Measurements from ENCODE around the gene UNK. TPM values are rescaled to one million over a fixed set of nuclear protein-coding genes. Genes with fewer than 3 reads are reported as not detected.

UNK gene
- total and polyA plus RNA-seq, 4 donors: 15.5 to 72.4 (median 25.7) TPM

DNA sequence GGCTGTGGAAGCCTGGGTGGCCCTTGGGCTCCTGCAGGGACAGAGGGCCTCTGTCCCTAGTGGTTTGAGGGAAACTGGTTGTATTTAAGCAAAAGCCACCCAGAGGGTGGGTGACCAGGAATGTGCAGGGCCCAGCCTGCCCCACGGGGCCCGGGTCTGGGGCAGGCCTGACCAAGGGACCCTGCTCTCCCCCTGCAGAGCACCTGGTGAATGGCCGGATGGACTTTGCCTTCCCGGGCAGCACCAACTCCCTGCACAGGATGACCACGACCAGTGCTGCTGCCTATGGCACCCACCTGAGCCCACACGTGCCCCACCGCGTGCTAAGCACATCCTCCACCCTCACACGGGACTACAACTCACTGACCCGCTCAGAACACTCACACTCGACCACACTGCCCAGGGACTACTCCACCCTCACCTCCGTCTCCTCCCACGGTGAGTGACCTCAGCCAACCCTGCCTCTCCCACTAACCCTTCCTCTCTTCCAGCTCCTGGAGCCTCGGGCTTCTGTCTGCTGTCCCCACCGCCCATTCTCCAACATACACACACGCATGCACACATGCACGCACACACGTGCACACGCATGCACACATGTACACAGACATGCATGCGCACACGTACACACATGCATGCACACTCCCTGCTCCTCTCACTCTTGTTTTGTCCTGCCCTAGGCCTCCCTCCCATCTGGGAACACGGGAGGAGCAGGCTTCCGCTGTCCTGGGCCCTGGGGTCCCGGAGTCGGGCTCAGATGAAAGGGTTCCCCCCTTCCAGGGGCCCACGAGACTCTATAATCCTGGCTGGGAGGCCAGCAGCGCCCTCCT, 30.0 kb upstream of the UNK start:
- DNase-seq (no peak), ATAC-seq (ENCODE audit: insufficient read depth, low FRiP score) (no peak)
- Histone ChIP-seq H3K27me3 (ENCODE audit: control insufficient read depth in 3 of 3, insufficient read depth in 3 of 3, low read length in 2 of 3) (no peaks in the 10 kb centered on the region), H3K9me3 (ENCODE audit: control insufficient read depth in 4 of 4, insufficient read depth in 3 of 4, low read length in 3 of 4) (peaks cover 0 to under 1% (median 0%) of the 10 kb centered on the region in 4 donors), H3K9ac (ENCODE audit: insufficient read depth in 1 of 2, low read length in 2 of 2) (no peak overlapping the region), H3K4me1 (ENCODE audit: control insufficient read depth in 5 of 5, insufficient read depth in 5 of 5, low read length in 5 of 5) (peaks cover 0 to 17% (median 2%) of the 10 kb centered on the region in 5 donors), H3K27ac (ENCODE audit: low read depth in 1 of 2, low read length in 1 of 2) (no peak overlapping the region), H3K4me3 (no peak overlapping the region), H3K36me3 (ENCODE audit: control insufficient read depth in 4 of 4, insufficient read depth in 4 of 4, low read length in 4 of 4) (peaks cover 0 to 22% (median 0%) of the 10 kb centered on the region in 4 donors)
- TF ChIP-seq, protein P1, sequence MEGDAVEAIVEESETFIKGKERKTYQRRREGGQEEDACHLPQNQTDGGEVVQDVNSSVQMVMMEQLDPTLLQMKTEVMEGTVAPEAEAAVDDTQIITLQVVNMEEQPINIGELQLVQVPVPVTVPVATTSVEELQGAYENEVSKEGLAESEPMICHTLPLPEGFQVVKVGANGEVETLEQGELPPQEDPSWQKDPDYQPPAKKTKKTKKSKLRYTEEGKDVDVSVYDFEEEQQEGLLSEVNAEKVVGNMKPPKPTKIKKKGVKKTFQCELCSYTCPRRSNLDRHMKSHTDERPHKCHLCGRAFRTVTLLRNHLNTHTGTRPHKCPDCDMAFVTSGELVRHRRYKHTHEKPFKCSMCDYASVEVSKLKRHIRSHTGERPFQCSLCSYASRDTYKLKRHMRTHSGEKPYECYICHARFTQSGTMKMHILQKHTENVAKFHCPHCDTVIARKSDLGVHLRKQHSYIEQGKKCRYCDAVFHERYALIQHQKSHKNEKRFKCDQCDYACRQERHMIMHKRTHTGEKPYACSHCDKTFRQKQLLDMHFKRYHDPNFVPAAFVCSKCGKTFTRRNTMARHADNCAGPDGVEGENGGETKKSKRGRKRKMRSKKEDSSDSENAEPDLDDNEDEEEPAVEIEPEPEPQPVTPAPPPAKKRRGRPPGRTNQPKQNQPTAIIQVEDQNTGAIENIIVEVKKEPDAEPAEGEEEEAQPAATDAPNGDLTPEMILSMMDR (IDR thresholded peaks at IDR 0.05; ENCODE audit: control extremely low read depth, extremely low read depth): no peak
- 82 to 88% methylated on average over 27 of the region's 27 CpGs for WGBS, 2 donors

DNA sequence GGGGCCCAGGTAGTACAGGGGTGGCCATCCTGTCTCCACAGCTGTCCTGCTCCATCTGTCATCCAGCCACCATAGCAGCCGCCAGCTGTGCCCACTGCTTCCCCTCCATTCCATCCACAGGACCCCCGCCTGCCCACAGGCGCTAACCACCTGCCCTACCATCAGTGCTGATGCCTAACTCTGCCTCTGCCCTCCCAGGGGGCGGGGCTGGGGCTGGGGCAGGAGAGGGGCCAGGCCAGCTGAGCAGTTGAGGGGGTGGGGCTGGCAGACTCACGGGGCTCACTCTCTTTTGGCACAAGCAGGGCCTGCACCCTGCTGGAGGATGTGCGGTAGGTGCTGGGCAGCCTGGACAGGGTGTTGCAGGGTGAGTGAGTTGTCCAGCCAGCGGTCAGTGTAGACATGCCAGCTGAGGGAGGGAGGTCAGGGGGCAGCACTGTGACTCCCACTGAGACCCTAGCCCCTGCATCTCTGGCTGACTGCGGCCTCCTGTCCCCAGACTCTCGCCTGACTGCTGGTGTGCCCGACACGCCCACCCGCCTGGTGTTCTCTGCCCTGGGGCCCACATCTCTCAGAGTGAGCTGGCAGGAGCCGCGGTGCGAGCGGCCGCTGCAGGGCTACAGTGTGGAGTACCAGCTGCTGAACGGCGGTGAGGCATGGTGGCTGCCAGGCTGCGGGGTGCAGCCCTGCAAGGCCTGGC, 29.3 kb upstream of the UNK start:
- Histone ChIP-seq H3K4me1 (ENCODE audit: control insufficient read depth in 5 of 5, insufficient read depth in 5 of 5, low read length in 5 of 5) (peaks cover 0 to 14% (median 2%) of the 10 kb centered on the region in 5 donors), H3K27me3 (ENCODE audit: control insufficient read depth in 3 of 3, insufficient read depth in 3 of 3, low read length in 2 of 3) (no peaks in the 10 kb centered on the region), H3K9me3 (ENCODE audit: control insufficient read depth in 4 of 4, insufficient read depth in 3 of 4, low read length in 3 of 4) (peaks cover 0 to 2% (median 0%) of the 10 kb centered on the region in 4 donors), H3K4me3 (no peak overlapping the region), H3K27ac (ENCODE audit: low read depth in 1 of 2, low read length in 1 of 2) (no peak overlapping the region), H3K36me3 (ENCODE audit: control insufficient read depth in 4 of 4, insufficient read depth in 4 of 4, low read length in 4 of 4) (peaks cover 0 to 22% (median 0%) of the 10 kb centered on the region in 4 donors), H3K9ac (ENCODE audit: insufficient read depth in 1 of 2, low read length in 2 of 2) (no peak overlapping the region)
- DNase-seq: no peak
- ATAC-seq (ENCODE audit: insufficient read depth, low FRiP score): no peak
- 81 to 86% methylated on average over 20 of the region's 20 CpGs for WGBS, 2 donors
- TF ChIP-seq, protein P1 (IDR thresholded peaks at IDR 0.05; ENCODE audit: control extremely low read depth, extremely low read depth): no peak

DNA sequence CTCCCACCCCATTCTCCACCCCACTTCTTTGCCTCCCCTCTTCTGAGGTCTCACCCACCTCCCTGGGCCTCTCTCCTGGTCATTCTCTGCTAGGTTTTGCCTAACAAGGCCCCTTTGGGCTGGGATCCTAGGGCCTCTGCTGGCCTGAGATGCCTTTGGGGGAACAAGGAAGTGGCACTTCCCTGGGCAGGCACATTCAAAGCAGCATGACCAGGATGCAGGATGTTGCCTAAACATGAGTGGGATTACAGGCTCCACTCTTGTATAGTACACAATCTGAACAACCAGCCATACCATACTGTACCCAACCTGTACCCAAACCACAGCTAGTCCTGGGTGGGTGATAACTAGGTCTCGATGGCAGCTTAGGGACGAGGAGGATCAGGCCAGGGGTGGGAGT, 28.6 kb upstream of the UNK start:
- H3K36me3 ChIP-seq (ENCODE audit: control insufficient read depth in 4 of 4, insufficient read depth in 4 of 4, low read length in 4 of 4): peaks cover 0 to 22% (median 0%) of the 10 kb centered on the region in 4 donors
- WGBS, 2 donors: 90 to 96% methylated on average over 2 of the region's 2 CpGs
- H3K9ac ChIP-seq (ENCODE audit: insufficient read depth in 1 of 2, low read length in 2 of 2): no peak overlapping the region
- no peaks in the 10 kb centered on the region for H3K27me3 ChIP-seq (ENCODE audit: control insufficient read depth in 3 of 3, insufficient read depth in 3 of 3, low read length in 2 of 3)
- H3K4me3 ChIP-seq: no peak overlapping the region
- H3K4me1 ChIP-seq (ENCODE audit: control insufficient read depth in 5 of 5, insufficient read depth in 5 of 5, low read length in 5 of 5): peaks cover 0 to 14% (median 2%) of the 10 kb centered on the region in 5 donors
- TF ChIP-seq, protein P1 (IDR thresholded peaks at IDR 0.05; ENCODE audit: control extremely low read depth, extremely low read depth): no peak
- DNase-seq: no peak
- H3K27ac ChIP-seq (ENCODE audit: low read depth in 1 of 2, low read length in 1 of 2): no peak overlapping the region
- no peak for ATAC-seq (ENCODE audit: insufficient read depth, low FRiP score)
- H3K9me3 ChIP-seq (ENCODE audit: control insufficient read depth in 4 of 4, insufficient read depth in 3 of 4, low read length in 3 of 4): peaks cover 0 to 2% (median 0%) of the 10 kb centered on the region in 4 donors
